DND-41 (cell line): Measurements from ENCODE around the gene RAD50.

ENCODE experiments used
- ATAC-seq: fragments of 200-7000 bp; cut with Tn5 transposase; 3 replicates; pipeline ENCODE4 v1.9.1; 2021; ENCODE audit warnings: low read depth; ENCODE audit not compliant: insufficient read depth
- DNase-seq: peaks from one replicate; pipeline ENCODE4 v3.0.0-alpha.2; 2020
- H2AFZ ChIP-seq: 2 replicates; pipeline ENCODE4 v1.6.0; 2012; ENCODE audit warnings: low read depth, low read length
- H3K27ac ChIP-seq: 2 replicates; pipeline ENCODE4 v1.5.1; 2012; ENCODE audit warnings: low read length, inconsistent platforms
- H3K27me3 ChIP-seq: fragments of 200-600 bp; sonication (generic); 2 replicates; pipeline ENCODE4 v1.6.0; 2012; ENCODE audit warnings: low read length, mild to moderate bottlenecking, inconsistent platforms; ENCODE audit not compliant: insufficient read depth, poor library complexity
- H3K36me3 ChIP-seq: 2 replicates; pipeline ENCODE4 v1.5.1; 2012; ENCODE audit warnings: low read length, inconsistent platforms; ENCODE audit not compliant: insufficient read depth
- H3K4me1 ChIP-seq: 2 replicates; pipeline ENCODE4 v1.5.1; 2012; ENCODE audit warnings: mild to moderate bottlenecking, low read length; ENCODE audit not compliant: insufficient read depth
- H3K4me2 ChIP-seq: 2 replicates; pipeline ENCODE4 v1.6.0; 2012; ENCODE audit warnings: mild to moderate bottlenecking, moderate library complexity, low read length, inconsistent platforms; ENCODE audit not compliant: insufficient read depth
- H3K4me3 ChIP-seq, 2 experiments: fragments of 200-600 bp in 1 of 2; shearing (Covaris generic) in 1 of 2; 2 replicates each; pipeline ENCODE4 v1.5.1; 2012 to 2016; ENCODE audit warnings: inconsistent platforms in 2 of 2, low read length in 2 of 2, mild to moderate bottlenecking in 2 of 2, low read depth in 1 of 2, moderate library complexity in 1 of 2
- H3K79me2 ChIP-seq: 2 replicates; pipeline ENCODE4 v1.6.0; 2012; ENCODE audit warnings: low read length, inconsistent platforms; ENCODE audit not compliant: insufficient read depth
- H3K9ac ChIP-seq: 2 replicates; pipeline ENCODE4 v1.6.0; 2012; ENCODE audit warnings: low read depth, mild to moderate bottlenecking, inconsistent platforms, low read length, moderate library complexity
- H3K9me3 ChIP-seq: 2 replicates; pipeline ENCODE4 v1.5.1; 2012; ENCODE audit warnings: low read length, moderate library complexity, mild to moderate bottlenecking, inconsistent platforms; ENCODE audit not compliant: insufficient read depth, severe bottlenecking
- H4K20me1 ChIP-seq: 2 replicates; pipeline ENCODE4 v1.6.0; 2012; ENCODE audit warnings: low read length; ENCODE audit not compliant: insufficient read depth
- CTCF ChIP-seq: IDR thresholded peaks from 2 replicates; pipeline ENCODE4 v1.5.1; 2012; ENCODE audit warnings: borderline replicate concordance, low read length, moderate library complexity, mild to moderate bottlenecking; ENCODE audit not compliant: poor library complexity, severe bottlenecking; ENCODE audit errors: extremely low read depth
- EZH2 ChIP-seq: IDR thresholded peaks from 3 replicates; pipeline ENCODE4 v1.6.1; 2012; ENCODE audit warnings: borderline replicate concordance, low read depth, mild to moderate bottlenecking, moderate library complexity, low read length, inconsistent platforms; ENCODE audit not compliant: severe bottlenecking

Gene RAD50

GRCh38 chr5:132669966-132670882 is 113.4 kb downstream of the RAD50 start:
- Histone ChIP-seq H3K36me3 (no peaks in the 10 kb centered on the region), H3K27ac (no peak overlapping the region), H3K9ac (no peak overlapping the region), H3K27me3 (no peaks in the 10 kb centered on the region), H3K79me2 (no peaks in the 10 kb centered on the region), H3K4me2 (no peak overlapping the region), H2AFZ (no peak overlapping the region), H4K20me1 (no peaks in the 10 kb centered on the region), H3K9me3 (no peaks in the 10 kb centered on the region), H3K4me3 (no peak overlapping the region), H3K4me1 (no peaks in the 10 kb centered on the region)
- no peak for DNase-seq
- ATAC-seq: no peak
- TF ChIP-seq EZH2 (no peak), CTCF (no peak)

- Histone ChIP-seq H3K4me3 (no peak overlapping the region), H3K27ac (no peak overlapping the region), H3K4me1 (no peaks in the 10 kb centered on the region), H3K36me3 (no peaks in the 10 kb centered on the region), H3K4me2 (no peak overlapping the region), H3K9ac (no peak overlapping the region), H3K9me3 (no peaks in the 10 kb centered on the region), H4K20me1 (no peaks in the 10 kb centered on the region), H3K27me3 (no peaks in the 10 kb centered on the region), H2AFZ (no peak overlapping the region), H3K79me2 (no peaks in the 10 kb centered on the region)
- ATAC-seq: no peak
- TF ChIP-seq CTCF (no peak), EZH2 (no peak)
- no peak for DNase-seq
These were observed 114.2 kb downstream of the RAD50 start for GRCh38 chr5:132671000-132671399.

GRCh38 chr5:132673488-132673887 is 116.7 kb downstream of the RAD50 start:
- H3K4me2 ChIP-seq: no peak overlapping the region
- H3K27ac ChIP-seq: no peak overlapping the region
- no peaks in the 10 kb centered on the region for H3K9me3 ChIP-seq
- DNase-seq (no peak), ATAC-seq (no peak)
- no peaks in the 10 kb centered on the region for H3K36me3 ChIP-seq
- H2AFZ ChIP-seq: no peak overlapping the region
- no peak overlapping the region for H3K4me3 ChIP-seq
- TF ChIP-seq CTCF (no peak), EZH2 (no peak)
- H3K4me1 ChIP-seq: no peaks in the 10 kb centered on the region
- no peaks in the 10 kb centered on the region for H3K27me3 ChIP-seq
- H4K20me1 ChIP-seq: no peaks in the 10 kb centered on the region
- no peak overlapping the region for H3K9ac ChIP-seq
- no peaks in the 10 kb centered on the region for H3K79me2 ChIP-seq
